ENCODE measurements around the gene LRRC52. TPM values are rescaled to one million over a fixed set of nuclear protein-coding genes. Genes with fewer than 3 reads are reported as not detected.

The LRRC52 gene
- total and polyA plus RNA-seq, 9 of the 15 experiments (the other 6 are each of a cell fraction or from before 2014, with no cell fraction given) = not detected

DNA sequence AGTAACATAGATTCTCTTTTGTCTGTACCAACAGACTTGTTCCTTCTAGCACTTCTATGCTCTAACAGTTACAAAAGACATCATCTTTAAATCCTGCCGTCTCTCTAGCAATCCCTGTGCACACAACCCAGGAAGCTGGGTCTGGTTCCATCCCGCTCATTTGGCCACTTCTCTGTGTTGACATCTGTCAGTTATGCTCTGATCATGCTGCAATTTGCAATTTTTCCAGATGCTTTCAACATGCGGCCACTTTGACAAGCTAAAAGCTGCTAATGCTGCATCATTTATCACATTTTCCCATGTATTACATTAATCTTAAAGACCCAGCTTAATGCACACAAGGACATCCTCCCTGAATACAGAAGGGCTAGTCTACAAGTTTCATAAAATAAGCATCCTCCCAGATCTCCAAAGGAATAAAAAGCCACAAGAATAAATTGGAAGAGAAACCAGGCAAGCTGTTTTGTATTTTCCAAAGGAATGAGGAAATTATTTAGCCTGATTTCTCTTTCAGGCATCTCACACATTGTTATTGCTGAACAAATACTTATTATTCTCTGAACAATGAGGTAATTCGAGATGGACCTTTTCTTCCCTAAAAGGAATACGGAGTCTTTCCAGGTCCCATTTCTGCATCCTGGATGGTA lies 19.0 kb upstream of the LRRC52 start:
- no peaks in the 10 kb centered on the region for H3K9me3 ChIP-seq (replicated peaks; ENCODE audit: control insufficient read depth, insufficient read depth, low read depth, low read length)
- no peaks in the 10 kb centered on the region for H4K20me1 ChIP-seq (replicated peaks; ENCODE audit: control insufficient read depth, insufficient read depth, low read length)
- TF ChIP-seq GABPA (tag; conservative IDR thresholded peaks at IDR 0.05; ENCODE audit: low read depth) (no peak), NCOR1 (IDR thresholded peaks at IDR 0.05) (no peak), VEZF1 (CRISPR knock-in tag; IDR thresholded peaks at IDR 0.05) (no peak), XRCC4 (IDR thresholded peaks at IDR 0.05; ENCODE audit: extremely low read depth, insufficient read depth, insufficient read length) (no peak), CSDE1 (IDR thresholded peaks at IDR 0.05) (no peak)
- TF ChIP-seq, protein P1, sequence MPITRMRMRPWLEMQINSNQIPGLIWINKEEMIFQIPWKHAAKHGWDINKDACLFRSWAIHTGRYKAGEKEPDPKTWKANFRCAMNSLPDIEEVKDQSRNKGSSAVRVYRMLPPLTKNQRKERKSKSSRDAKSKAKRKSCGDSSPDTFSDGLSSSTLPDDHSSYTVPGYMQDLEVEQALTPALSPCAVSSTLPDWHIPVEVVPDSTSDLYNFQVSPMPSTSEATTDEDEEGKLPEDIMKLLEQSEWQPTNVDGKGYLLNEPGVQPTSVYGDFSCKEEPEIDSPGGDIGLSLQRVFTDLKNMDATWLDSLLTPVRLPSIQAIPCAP (CRISPR knock-in tag; IDR thresholded peaks at IDR 0.05; ENCODE audit: borderline replicate concordance) = no peak
- TF ChIP-seq, protein P2, sequence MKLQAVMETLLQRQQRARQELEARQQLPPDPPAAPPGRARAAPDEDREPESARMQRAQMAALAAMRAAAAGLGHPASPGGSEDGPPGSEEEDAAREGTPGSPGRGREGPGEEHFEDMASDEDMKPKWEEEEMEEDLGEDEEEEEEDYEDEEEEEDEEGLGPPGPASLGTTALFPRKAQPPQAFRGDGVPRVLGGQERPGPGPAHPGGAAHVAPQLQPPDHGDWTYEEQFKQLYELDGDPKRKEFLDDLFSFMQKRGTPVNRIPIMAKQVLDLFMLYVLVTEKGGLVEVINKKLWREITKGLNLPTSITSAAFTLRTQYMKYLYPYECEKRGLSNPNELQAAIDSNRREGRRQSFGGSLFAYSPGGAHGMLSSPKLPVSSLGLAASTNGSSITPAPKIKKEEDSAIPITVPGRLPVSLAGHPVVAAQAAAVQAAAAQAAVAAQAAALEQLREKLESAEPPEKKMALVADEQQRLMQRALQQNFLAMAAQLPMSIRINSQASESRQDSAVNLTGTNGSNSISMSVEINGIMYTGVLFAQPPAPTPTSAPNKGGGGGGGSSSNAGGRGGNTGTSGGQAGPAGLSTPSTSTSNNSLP (IDR thresholded peaks at IDR 0.05; ENCODE audit: borderline replicate concordance, low read depth, low read length) = no peak
- no peak for FAIRE-seq
- no peak for DNase-seq (ENCODE audit: extremely low read depth in 1 of 4, low spot score in 3 of 4)
- no peak overlapping the region for H3K9ac ChIP-seq (ENCODE audit: insufficient read depth in 1 of 2, low read depth in 2 of 2, low read length in 2 of 2)
- intact Hi-C loops (cut with micrococcal nuclease) (no loop called here), in situ Hi-C loops (cut with MboI) (no loop called here)
- BruUV-seq (replicated peaks) = no TSS peak
- peaks cover 3 to 5% of the 10 kb centered on the region in 2 experiments; a peak in 2 of 5 replicates for H3K27me3 ChIP-seq (ENCODE audit: control insufficient read depth in 2 of 2, insufficient read depth in 2 of 2, low read length in 2 of 2)
- H3K27ac ChIP-seq (ENCODE audit: extremely low read depth, low read depth, low read length) = no peak overlapping the region
- no peaks in the 10 kb centered on the region for H3K79me2 ChIP-seq (ENCODE audit: control insufficient read depth, insufficient read depth, low read length)
- H3K4me3 ChIP-seq = no peak overlapping the region
- H3K36me3 ChIP-seq (ENCODE audit: control insufficient read depth, insufficient read depth, low read length) = no peaks in the 10 kb centered on the region
- H3K4me1 ChIP-seq (replicated peaks in 1 of 2; ENCODE audit: control insufficient read depth in 2 of 2, insufficient read depth in 2 of 2, low read length in 2 of 2) = no peaks in the 10 kb centered on the region; a peak in 1 of 5 replicates
- no peak overlapping the region for H2AFZ ChIP-seq (ENCODE audit: low read depth, low read length)
- H3K4me2 ChIP-seq (ENCODE audit: insufficient read depth, low read length) = no peak overlapping the region
- no peaks in the 10 kb centered on the region for H3K9me1 ChIP-seq (ENCODE audit: control insufficient read depth, insufficient read depth, low read length)
- POLR2A ChIA-PET = interaction anchor here (2.0 kb wide), 1 partner anchor 10 kb away, joined by 7 read pairs; no protein-coding TSS in a partner anchor
- CTCF ChIA-PET (ENCODE audit: low intra/inter-chr PET ratio) = no interaction called here
- 3% methylated on average over 5 of the region's 5 CpGs for WGBS (ENCODE audit: insufficient coverage, low coverage, missing lambda C conversion rate)
- no peak for ATAC-seq
